EL (cell line): ENCODE results near the gene ZBTB44.
"Not testable (repeated sequence)": the region's sequence is repeated elsewhere in the genome, so short reads cannot be mapped to it uniquely, and the experiment has no call there.

Experiments used
- DNase-seq: peaks from one replicate; pipeline ENCODE4 v3.0.0-alpha.2; 2016

The ZBTB44 gene, protein sequence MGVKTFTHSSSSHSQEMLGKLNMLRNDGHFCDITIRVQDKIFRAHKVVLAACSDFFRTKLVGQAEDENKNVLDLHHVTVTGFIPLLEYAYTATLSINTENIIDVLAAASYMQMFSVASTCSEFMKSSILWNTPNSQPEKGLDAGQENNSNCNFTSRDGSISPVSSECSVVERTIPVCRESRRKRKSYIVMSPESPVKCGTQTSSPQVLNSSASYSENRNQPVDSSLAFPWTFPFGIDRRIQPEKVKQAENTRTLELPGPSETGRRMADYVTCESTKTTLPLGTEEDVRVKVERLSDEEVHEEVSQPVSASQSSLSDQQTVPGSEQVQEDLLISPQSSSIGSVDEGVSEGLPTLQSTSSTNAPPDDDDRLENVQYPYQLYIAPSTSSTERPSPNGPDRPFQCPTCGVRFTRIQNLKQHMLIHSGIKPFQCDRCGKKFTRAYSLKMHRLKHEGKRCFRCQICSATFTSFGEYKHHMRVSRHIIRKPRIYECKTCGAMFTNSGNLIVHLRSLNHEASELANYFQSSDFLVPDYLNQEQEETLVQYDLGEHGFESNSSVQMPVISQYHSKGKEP

DNA sequence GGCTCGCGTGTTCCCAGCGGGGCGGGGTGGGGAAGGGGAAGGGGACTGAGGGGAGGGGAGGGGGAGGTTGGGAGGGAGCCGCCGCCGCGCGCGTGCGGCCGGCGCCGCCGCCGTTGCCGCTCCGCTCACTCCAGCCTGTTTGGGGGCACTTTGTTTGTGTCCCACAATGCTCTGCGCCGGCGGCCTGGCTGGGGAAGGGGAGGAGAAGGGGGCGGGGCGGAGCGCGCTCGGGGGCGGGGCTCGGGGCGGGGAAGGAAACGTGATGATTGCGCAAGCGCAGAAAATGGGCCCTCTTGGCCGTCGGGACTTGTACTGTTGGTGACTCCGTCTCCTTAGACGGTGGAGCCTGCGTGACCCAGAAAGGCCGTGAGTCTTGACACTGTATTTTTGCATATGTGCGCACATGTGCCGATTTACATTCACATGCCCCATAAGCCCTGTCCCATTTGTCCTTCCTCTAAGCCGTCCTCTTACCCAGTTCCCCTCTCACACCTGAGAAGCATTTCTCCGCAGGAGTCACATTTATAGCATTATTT, at the start of gene ZBTB44:
ZBTB44 (minus strand) TSS at position 168 of the 536 bp plus-strand sequence. CDS start 53,044 bp downstream, outside the sequence.
- peak; percentile 86 for DNase-seq

DNA sequence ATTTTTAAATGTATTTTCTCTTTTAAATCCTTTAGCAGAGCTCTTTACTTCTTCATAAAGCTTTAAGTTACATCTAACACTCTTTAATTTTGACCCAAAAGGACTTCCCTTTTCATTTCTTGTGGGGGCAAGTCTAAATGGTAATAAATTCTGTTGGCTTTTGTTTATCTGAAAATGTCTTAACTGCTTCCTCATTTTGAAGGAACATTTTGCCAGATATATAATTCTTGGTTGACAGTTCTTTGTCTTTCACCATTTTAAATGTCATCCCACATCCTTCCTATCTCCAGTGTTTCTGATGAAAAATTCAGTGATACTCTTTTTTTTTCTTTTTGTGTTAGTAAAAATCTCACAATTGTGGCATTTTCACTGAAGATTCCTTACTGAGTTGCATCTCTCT, 44.7 kb upstream of the ZBTB44 start:
- no peak for DNase-seq

DNA sequence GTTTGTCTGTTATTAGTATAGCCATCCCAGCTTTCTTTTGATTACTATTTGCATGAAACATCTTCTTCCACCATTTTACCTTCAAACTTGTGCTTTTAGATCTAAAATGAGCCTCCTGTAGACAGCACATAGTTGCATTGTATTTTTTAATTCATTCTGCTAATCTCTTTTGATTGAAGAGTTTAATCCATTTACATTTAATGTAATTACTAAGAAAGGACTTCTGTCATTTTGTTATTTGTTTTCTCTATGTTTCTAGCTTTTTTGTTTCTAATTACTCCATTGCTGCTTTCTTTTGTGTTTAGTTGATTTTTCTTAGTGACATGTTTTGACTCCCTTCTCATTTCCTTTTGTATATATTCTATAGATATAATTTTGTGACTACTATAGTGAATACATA, 43.7 kb upstream of the ZBTB44 start:
- DNase-seq: no peak

DNA sequence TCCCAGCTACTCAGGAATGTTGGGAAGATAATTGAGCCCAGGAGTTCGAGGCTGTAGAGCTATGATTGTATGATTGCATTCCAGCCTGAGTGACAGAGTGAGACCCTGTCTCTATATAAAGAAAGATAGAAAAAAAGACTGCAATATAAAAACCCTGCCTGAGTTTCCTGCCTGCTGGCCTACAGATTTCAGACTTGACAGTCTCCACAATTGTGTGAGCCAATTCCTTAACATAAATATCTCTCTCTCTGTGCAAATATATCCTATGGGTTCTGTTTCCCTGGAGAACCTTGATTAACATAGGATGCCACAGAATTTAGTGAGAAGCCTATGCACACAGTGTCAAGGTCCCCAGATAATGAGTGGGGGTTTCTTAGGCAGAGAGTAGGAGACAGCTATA, 32.5 kb upstream of the ZBTB44 start:
- DNase-seq: no peak

DNA sequence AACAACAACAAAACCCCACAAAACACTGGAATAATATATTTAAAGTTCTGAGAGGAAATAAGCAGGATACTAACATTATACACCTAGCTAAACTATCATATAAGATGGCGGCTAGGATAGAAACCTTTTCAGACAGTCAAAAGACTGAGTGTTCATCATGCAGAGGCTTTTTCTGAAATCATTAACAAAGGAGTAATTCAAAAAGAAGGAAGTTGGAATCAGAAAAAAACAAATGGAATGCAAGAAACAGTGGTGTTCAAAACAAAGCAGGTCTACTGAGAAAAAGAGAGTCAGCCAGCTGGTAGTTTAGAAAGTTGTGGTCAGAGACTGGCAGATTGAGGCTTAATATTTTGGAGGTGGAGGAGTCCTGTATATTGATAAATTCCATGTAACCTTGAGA, 30.1 kb upstream of the ZBTB44 start:
- no peak for DNase-seq

DNA sequence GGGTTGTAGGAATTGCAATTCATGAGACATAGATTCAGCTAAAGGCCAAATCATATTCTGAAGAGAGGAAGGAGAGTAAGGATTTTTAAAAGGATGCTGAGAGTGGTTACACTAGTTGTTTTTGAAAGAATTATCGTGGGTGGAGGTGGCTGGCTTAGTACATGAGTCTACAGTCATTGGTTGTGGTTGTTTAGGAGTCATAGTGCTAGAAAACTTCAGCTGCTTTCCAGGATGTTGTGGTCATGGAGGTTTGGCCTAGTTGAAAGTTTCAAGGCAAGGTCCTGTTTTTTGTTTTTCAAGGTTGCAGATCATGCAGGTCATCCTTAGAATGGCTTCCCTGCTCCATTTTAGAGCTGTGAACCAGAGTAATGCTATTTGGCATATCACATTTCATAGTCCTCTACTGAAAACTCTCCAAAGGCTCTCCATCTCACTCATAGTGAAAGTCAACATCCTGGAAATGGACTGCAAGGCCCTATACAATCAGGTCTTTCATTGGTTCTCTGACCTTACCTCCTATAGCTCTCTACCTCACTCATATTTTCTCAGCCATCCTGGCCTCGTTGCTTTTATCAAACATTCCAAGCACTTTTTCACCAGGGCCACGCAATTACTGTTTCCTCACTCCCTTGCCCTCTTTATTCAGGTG, 26.1 kb upstream of the ZBTB44 start:
- no peak for DNase-seq

DNA sequence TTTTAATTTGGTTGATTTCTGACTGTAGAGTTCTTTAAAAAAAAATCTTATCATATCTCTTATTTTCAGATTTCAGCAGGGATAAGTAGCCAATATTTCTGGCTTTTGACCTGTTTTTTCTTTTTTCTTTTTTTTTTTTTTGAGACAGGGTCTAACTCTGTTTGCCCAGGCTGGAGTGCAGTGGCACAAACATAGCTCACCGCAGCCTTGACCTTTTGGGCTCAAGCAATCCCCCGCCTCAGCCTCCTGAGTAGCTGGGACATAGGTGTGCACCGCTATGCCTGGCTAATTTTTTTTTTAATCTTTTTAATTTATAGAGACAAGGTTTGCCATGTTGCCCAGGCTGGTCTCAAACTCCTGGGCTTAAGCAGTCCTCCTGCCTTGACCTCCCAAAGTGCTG, 23.9 kb upstream of the ZBTB44 start:
- no peak for DNase-seq

DNA sequence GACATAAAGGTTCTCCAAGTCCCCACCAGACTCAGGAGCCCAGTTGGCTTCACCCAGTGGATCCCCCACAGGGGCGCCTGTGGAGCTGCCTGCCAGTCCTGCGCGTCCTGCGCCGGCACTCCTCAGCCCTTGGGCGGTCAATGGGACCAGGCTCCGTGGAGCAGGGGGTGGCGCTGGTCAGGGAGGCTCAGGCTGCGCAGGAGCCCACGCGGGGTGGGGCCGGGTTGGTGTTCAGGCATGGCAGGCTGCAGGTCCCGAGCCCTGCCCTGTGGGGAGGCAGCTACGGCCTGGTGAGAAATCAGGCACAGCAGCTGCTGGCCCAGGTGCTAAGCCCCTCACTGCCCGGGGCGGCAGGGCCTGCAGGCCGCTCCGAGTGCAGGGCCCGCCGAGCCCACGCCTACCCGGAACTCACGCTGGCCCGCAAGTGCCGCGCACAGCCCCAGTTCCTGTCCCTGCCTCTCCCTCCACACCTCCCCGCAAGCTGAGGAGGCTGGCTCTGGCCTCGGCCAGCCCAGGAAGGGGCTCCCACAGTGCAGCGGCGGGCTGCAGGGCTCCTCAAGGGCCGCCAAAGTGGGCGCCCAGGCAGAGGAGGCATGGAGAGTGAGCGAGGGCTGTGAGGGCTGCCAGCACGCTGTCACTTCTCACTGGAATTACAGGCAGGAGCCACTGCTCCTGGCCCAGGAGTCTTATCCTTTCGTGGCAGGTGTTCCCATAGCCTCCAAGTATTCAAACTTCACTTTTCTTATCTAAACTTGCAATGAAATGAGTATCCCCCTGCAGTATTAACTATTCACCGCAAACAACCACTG, 22.8 kb upstream of the ZBTB44 start:
- DNase-seq: no peak

DNA sequence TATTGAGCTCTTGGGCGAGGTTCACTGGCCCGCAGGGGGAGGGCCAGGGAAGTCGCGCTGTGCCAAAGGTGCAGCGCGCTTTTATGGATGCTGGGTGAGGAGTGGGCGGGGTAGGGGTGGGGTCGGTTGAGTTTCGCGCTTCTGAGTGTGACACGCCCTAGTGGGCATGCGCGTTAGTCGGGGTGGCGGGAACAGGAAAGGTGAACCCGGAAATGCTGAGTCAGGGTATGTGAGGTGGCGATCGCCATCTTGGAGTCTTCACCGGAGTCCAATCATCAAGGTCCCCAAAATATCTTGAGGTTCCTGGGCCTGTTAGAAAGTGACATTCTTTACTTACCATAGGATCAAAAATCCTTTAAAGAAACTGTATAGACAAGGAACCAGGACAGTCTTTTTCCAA, 16.7 kb upstream of the ZBTB44 start:
- not testable (repeated sequence) for DNase-seq

DNA sequence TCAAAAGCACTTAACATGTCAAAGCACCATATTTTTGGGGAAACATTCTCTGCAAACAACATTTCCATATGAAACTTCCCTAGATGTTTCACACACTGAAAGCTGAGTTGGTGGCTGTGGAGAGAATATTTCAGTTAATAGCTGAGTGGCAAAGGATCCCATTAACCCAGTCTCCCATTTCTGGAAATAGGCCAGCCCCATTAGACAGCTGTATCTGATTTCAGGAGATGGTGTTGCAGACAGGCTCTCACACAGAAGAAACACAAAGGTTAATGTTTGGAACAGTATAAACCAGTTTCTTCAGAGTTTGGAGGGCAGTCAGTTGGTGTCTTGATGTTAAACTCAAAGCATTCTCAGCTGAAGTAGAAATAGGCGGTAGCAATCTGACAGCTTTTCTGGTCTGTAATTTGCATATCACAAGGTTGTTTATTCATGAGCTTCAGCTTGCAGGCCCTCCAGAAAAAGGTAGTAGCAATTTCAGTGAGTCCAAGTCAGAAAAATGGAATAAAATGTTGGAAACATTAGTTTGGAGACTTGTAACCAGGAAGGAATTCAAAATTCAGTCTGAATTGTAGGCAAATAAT, 15.5 kb upstream of the ZBTB44 start:
- no peak for DNase-seq

DNA sequence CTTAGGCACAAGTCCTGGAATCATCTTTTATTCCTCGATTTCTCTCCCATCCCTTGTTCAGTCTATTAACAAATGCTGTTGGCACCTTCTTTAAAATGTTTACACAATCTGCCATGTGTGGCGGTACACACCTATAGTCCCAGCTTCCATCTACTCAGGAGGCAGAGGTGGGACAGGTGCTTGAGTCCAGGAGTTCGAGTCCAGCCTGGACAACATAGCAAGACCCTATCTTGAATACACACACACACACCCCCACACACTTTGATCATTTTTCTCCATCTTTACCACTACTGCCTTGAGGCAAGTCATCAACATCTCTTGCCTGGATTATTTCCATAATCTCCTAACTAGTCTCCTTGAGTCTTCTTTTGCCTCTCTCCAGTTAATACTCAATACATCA, 13.7 kb upstream of the ZBTB44 start:
- DNase-seq: no peak

DNA sequence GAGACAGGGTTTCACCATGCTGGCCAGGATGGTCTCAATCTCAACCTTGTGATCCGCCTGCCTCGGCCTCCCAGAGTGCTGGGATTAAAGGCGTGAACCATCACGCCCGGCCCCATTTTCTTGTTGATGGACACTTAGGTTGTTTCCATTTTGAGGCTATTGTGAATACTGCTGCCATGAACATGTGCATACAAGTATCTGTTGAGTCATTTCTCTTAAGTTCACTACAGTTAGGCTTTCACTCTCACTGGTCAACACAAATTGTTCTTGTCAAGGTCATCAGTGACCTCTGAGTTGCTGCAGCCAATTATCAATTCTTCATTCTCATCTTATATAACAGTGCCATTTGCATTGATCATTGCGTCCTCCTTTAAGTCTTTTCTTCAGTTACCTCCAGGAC, 13.0 kb upstream of the ZBTB44 start:
- DNase-seq: no peak

DNA sequence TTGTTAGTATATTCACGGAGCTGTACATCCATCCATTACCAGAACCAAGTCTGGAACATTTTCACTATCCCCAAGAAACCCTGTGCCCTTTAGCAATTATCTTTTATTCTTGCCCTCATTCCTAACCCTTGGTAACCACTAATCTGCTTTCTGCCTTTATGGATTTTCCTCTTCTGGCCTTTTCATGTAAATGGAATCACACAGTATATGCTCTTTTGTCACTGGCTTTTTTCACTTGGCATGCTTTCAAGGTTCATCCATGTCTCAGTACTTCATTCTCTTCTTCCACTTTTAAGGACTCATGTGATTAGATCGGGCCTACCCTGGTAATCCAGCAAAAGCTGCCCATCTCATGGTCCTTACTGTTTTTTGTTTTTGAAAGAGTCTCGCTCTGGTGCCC, 11.0 kb upstream of the ZBTB44 start:
- no peak for DNase-seq

DNA sequence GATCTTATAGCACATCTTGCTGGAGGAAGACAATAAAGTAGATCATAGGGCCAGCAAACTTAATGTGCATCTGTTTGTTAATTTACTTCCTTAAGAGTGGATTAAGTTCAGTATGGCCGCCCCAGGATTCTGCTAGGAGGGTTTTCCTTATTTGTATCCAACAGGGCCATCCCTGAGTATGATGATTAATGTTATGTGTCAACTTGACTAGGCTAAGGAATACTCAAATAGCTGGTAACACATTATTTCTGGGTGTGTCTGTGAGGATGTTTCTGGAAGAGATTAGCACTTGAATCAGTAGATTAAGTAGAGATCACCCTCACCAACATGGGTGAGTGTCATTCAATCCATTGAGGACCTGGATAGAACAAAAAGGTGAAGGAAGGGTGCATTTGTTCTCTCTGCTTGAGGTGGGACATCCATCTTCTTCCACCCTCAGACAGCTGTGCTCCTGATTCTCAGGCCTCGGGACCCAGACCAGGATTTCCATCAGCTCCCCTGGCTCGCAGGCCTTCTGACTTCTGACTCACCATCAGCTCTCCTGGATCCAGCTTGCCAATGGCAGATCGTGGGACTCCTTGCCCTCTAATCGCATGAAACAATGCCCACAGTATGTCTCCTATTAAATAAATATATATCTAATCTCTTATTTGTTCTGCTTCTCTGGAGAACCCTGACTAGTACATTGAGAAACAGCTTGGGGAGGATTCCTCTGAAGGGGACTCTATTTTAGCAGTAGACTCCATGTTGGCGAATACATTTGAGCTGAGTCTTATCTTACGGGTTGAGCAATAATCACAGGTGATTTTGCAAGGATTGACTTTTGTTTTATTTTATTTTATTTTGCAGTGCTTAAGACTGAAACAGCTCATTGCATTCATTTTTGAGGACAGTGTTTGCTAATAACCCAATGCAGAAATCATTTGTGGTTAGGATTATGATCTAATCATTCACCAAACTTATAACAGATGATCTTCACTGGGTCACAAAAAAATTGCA, 9.0 kb upstream of the ZBTB44 start:
- DNase-seq: no peak

DNA sequence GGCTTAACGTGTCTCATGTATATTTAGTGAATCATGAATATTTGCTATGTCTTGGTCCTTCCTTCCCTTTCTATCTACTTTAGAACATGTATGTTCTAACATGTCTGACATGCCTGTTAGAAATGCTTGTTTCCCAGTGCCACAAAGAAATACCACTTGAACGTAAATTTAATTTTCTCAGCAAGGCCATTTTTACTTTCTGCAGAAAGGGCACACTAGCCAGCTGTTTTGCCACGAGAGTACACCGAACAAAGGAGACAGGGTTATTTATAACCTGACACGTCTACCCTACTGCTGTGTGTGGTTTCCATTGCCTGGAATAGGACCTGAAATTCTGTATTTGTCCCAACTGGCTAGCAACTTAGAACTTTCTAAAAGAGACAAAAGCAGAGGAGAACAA, 7.4 kb upstream of the ZBTB44 start:
- no peak for DNase-seq

DNA sequence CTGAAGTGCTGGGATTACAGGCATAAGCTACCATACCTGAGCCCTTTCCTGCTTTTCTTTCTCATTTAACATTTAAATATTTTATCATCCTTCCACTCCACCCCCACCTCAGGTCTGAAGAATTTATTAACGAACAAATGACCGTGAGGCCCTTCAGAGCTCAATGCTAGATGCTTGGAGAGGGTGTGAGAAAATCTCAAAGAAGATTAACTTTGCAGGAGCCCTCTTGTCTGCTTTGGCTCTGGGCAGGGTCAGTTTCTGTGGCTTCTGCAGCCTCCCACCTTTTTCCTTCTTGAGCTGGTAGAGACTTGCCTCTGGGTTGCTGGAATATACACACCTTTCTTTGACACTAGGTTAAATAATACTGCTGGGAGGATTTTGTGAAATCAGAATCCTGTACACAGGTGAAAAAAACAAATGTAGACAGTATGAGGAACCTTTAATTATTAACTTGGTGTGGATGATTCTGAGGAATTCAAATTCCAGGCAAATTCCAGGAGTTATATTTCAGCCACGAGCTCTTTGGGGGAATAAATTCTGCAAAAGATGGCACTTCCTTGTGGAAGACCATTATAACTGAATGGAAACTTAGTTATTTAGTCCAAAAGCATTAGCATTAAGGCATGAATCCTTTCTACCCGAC, 3.4 kb upstream of the ZBTB44 start:
- no peak for DNase-seq

DNA sequence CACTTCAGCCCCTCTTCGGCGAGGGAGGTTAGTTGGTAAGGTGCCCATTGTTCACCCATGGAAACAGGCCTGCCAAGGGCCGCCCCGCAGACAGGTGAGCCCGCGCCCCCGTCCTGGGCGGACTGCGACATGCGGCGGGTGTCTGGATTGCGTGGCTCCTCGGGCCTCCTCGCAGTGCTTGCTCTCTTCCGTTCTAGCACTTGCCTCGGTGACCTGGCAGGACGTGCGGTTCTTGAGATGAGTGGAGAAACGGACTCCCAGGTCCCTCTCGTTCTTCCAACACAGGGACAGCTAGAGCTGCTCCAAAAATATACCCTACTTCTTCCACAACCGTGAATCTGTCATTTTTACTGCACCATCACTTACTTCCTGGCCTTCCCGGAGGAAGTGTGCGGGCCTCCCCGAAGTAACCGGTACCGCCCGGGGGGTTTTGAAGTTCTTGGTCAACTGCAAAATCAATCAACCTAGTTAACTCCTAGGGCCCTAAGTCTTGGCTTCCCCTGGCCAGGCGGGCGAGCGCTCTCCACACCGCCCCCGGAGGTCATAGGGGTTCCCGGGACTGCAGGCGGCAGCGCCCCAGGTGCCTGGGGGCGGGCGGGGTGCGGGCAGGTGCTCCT, 745 bp upstream of the ZBTB44 start:
- no peak for DNase-seq

DNA sequence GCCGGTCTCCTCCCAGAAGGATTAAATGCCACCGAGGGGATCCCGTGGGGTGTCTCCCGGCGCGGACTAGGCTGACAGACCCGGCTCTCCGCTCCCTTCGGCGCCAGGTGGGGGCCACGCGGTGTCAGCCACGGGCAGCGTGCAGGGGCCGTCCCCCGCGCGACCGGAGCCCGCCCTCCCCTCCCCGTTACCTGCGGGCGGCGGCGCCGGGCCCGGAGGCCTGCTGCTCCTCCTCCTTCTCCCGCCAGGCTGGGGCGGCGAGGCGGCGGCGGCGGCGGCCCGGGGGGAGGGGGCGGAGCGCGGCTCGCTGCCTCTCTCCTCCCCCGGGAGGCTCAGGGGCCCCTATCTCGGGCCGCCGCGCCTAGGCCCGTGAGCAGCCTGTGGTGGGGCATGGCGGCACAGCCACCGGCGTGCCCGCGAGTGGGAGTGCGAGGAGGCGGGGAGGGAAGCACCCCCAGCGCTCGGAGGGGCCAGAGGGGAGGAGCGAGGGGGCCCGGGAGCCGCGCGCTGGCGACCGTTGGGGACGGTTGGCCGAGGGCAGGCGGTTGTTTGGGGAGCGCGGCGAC, 450 bp downstream of the ZBTB44 start:
- DNase-seq: peak; percentile 55

DNA sequence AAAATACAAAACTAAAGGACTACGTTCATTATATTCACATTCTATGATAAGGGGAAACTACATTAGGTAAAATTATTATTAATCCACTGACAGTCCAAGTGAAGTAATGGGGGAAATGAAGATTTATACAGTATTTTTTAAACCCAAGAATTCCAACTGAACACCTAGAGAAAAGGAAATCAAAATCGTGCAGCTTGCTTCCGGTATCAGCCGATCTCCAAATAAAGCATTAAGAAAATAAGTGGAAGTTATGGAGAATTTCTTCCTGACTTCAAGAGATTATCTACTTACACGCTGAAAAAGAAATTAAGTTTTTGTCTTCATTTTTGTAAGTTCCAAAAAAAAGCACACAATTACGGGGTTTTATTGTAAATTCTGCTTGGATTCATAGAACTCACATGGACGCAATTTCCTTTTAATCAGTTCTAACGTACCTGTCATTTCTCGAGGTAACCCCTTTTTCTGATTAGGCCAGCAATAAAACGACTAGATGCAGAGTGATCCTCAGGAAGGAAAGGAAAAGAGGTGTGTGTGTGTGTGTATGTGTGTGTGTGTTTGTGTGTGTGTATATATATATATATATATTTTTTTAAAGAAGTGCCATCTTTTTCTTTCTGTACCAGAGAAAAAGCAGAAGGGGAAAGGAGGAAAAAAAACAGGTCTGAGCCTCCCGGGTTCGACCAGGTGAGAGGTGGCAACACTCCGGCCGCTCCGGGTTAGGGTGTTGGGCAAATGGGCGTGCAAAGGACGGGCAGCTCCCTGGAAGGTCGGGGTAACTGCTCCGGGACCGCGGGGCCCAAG, 1.1 kb downstream of the ZBTB44 start:
- peak; percentile 4 for DNase-seq
